Effector CD4-positive, alpha-beta T cell (primary cell): Measurements from ENCODE around the gene OPCML.

ENCODE experiments used
- DNase-seq: peaks from one replicate; pipeline ENCODE4 v3.0.0-alpha.2; 2020

OPCML gene

GRCh38 chr11:133347988-133348387 lies 184.3 kb downstream of the OPCML start:
- no peak for DNase-seq

- DNase-seq = no peak
Measured at GRCh38 chr11:133346137-133346536, 186.2 kb downstream of the OPCML start.

- DNase-seq = no peak
Measured at GRCh38 chr11:133343951-133344350, 188.3 kb downstream of the OPCML start.

GRCh38 chr11:133339495-133340140 lies 192.7 kb downstream of the OPCML start:
- no peak for DNase-seq

- DNase-seq = no peak
Measured at GRCh38 chr11:133338588-133338987, 193.7 kb downstream of the OPCML start.

- DNase-seq = no peak
Measured at GRCh38 chr11:133337951-133338418, 194.3 kb downstream of the OPCML start.

- DNase-seq = no peak
Measured at GRCh38 chr11:133337193-133337592, 195.1 kb downstream of the OPCML start.

GRCh38 chr11:133331031-133331430 lies 201.3 kb downstream of the OPCML start:
- DNase-seq = no peak

- no peak for DNase-seq
Measured at GRCh38 chr11:133326849-133327248, 205.5 kb downstream of the OPCML start.

GRCh38 chr11:133326332-133326731 lies 206.0 kb downstream of the OPCML start:
- DNase-seq = no peak

- no peak for DNase-seq
Measured at GRCh38 chr11:133325711-133326110, 206.6 kb downstream of the OPCML start.

- DNase-seq = no peak
Measured at GRCh38 chr11:133323354-133323753, 208.9 kb downstream of the OPCML start.

- DNase-seq = no peak
Measured at GRCh38 chr11:133318221-133318620, 214.1 kb downstream of the OPCML start.

GRCh38 chr11:133311230-133311629 lies 221.1 kb downstream of the OPCML start:
- no peak for DNase-seq

GRCh38 chr11:133306019-133306418 lies 226.3 kb downstream of the OPCML start:
- DNase-seq = no peak

GRCh38 chr11:133305208-133305956 lies 226.9 kb downstream of the OPCML start:
- no peak for DNase-seq

- no peak for DNase-seq
Measured at GRCh38 chr11:133303262-133303661, 229.0 kb downstream of the OPCML start.

GRCh38 chr11:133302056-133302455 lies 230.2 kb downstream of the OPCML start:
- DNase-seq = no peak

- DNase-seq = no peak
Measured at GRCh38 chr11:133300666-133301065, 231.6 kb downstream of the OPCML start.

- DNase-seq = no peak
Measured at GRCh38 chr11:133291780-133292179, 240.5 kb downstream of the OPCML start.

- DNase-seq = no peak
Measured at GRCh38 chr11:133285359-133285758, 246.9 kb downstream of the OPCML start.

GRCh38 chr11:133284156-133284555 lies 248.1 kb downstream of the OPCML start:
- no peak for DNase-seq

GRCh38 chr11:133277886-133278285 lies 254.4 kb downstream of the OPCML start:
- DNase-seq = no peak
